ENCODE measurements around the gene ASB4.

- TF ChIP-seq POLR2AphosphoS5 (IDR thresholded peaks at IDR 0.05; ENCODE audit: low read depth, low read length) (no peak), POLR2A (IDR thresholded peaks at IDR 0.05; ENCODE audit: low read depth, low read length) (no peak), TAF1 (IDR thresholded peaks at IDR 0.05; ENCODE audit: borderline replicate concordance, low read depth, low read length) (no peak)
Observed at GRCh38 chr7:95469848-95470247, 15.9 kb upstream of the ASB4 start.
